ENCODE results near the gene ACSF3. TPM values are rescaled to one million over a fixed set of nuclear protein-coding genes. Genes with fewer than 3 reads are reported as not detected.

ACSF3 gene
- total and polyA plus RNA-seq, 7 donors, result 13.4 to 26.5 (median 16.2) TPM

DNA sequence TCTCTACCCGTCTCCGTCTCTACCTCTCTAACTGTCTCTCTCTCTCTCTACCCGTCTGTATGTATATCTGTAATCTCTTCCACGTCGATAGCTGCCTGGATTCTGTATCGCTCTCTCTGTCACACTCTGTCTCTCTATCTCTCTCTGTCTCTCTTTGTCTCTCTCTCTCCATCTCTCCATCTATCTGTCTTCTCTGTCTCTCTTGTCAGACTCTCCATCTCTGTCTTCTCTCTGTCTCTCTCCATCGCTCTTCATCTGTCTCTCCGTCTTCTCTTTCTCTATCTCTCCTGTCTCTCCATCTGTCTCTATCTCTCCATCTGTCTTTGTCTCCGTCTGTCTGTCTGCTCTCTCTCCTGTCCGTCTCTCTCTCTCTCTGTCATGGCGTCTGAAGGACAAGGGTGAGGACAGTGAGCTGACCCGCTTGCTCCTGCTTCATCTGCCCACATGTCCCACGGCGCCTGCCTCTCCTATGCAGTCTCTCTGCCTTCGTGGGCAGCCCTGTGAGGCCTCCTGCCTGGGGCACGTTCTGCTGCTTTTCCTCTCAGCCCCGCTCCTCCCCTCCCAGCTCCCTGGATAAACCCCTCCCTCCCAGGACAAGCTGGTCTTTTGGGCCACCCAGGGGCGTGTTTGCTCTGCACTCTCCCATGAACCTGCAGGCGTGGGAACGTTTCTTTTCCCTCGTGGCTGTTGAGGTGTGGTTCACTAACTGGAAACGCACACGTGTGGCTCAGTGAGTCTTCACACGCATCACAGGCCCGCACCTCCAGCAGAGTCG lies 18.9 kb downstream of the ACSF3 start:
- H3K27me3 ChIP-seq (ENCODE audit: insufficient read depth in 3 of 3, low read length in 2 of 3), result no peaks in the 10 kb centered on the region
- H3K4me1 ChIP-seq, result no peaks in the 10 kb centered on the region
- DNase-seq (no peak), ATAC-seq (no peak)
- H3K9me3 ChIP-seq, result no peaks in the 10 kb centered on the region
- peaks cover 0 to 90% of the 10 kb centered on the region in 2 donors for H3K36me3 ChIP-seq (ENCODE audit: insufficient read depth in 1 of 2, low read depth in 1 of 2)
- H3K4me3 ChIP-seq, result no peak overlapping the region
- no peak overlapping the region for H3K27ac ChIP-seq
- WGBS, 3 donors, result 87 to 90% (median 90%) methylated on average over 26 of the region's 26 CpGs
- TF ChIP-seq, protein P1, sequence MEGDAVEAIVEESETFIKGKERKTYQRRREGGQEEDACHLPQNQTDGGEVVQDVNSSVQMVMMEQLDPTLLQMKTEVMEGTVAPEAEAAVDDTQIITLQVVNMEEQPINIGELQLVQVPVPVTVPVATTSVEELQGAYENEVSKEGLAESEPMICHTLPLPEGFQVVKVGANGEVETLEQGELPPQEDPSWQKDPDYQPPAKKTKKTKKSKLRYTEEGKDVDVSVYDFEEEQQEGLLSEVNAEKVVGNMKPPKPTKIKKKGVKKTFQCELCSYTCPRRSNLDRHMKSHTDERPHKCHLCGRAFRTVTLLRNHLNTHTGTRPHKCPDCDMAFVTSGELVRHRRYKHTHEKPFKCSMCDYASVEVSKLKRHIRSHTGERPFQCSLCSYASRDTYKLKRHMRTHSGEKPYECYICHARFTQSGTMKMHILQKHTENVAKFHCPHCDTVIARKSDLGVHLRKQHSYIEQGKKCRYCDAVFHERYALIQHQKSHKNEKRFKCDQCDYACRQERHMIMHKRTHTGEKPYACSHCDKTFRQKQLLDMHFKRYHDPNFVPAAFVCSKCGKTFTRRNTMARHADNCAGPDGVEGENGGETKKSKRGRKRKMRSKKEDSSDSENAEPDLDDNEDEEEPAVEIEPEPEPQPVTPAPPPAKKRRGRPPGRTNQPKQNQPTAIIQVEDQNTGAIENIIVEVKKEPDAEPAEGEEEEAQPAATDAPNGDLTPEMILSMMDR (IDR thresholded peaks at IDR 0.05), result no peak
- intact Hi-C loops (cut with DNase I), result no loop called here

DNA sequence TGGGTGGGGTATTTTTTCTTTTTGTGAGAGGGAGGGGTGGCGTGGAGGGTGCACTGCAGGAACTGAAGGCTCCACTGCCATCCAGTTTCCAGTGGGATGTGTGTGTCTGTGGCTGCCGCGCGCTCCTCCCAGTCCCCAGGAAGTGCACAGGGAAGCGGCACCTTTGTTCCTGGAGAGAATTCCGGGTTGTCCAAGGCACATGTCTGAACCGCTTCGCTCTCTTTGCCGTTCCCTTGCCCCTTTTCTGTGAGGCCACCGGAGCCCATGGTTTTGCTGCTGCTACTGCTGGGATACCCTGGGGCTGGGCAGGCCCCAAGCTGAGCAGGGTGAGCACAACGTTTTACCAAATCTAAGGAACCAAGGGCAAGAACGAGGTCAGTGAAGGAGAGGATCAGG lies 19.5 kb downstream of the ACSF3 start:
- Histone ChIP-seq H3K27ac (no peak overlapping the region), H3K9me3 (no peaks in the 10 kb centered on the region), H3K27me3 (ENCODE audit: insufficient read depth in 3 of 3, low read length in 2 of 3) (peaks cover 0 to 2% (median 0%) of the 10 kb centered on the region in 3 donors), H3K36me3 (ENCODE audit: insufficient read depth in 1 of 2, low read depth in 1 of 2) (peaks cover 0 to 91% of the 10 kb centered on the region in 2 donors), H3K4me1 (no peaks in the 10 kb centered on the region), H3K4me3 (no peak overlapping the region)
- 90 to 93% (median 93%) methylated on average over 12 of the region's 12 CpGs for WGBS, 3 donors
- intact Hi-C loops (cut with DNase I), result no loop called here
- TF ChIP-seq, protein P1 (IDR thresholded peaks at IDR 0.05), result no peak
- DNase-seq (no peak), ATAC-seq (no peak)

DNA sequence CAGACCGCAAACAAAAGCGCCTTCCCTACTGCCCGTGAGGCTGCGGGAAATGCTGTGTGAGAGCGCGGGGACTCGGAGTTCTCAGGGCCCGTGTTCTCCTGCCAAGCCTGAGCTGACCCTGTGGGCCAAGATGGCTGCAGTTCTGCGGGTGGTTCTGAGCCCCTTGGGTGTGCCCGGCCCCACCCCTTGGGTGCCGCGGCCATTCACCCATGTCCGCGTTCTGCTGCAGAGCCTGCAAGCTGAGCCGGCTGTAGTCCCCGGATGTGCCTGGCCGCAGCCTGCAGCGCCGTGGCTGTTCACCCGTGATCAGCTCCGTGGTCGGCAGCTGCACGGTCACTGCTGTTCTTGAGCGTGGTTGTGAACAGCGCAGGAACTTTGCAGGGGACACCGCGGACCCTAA lies 20.0 kb downstream of the ACSF3 start:
- DNase-seq (peak in 1 of 2 donors; percentile 11), ATAC-seq (no peak)
- Histone ChIP-seq H3K9me3 (no peaks in the 10 kb centered on the region), H3K36me3 (ENCODE audit: insufficient read depth in 1 of 2, low read depth in 1 of 2) (peaks cover 0 to 91% of the 10 kb centered on the region in 2 donors), H3K27ac (no peak overlapping the region), H3K27me3 (ENCODE audit: insufficient read depth in 3 of 3, low read length in 2 of 3) (peaks cover 0 to 2% (median 0%) of the 10 kb centered on the region in 3 donors), H3K4me3 (no peak overlapping the region), H3K4me1 (no peaks in the 10 kb centered on the region)
- WGBS, 3 donors, result 95 to 97% (median 96%) methylated on average over 27 of the region's 27 CpGs
- TF ChIP-seq, protein P1 (IDR thresholded peaks at IDR 0.05), result no peak
- intact Hi-C loops (cut with DNase I), result no loop called here

DNA sequence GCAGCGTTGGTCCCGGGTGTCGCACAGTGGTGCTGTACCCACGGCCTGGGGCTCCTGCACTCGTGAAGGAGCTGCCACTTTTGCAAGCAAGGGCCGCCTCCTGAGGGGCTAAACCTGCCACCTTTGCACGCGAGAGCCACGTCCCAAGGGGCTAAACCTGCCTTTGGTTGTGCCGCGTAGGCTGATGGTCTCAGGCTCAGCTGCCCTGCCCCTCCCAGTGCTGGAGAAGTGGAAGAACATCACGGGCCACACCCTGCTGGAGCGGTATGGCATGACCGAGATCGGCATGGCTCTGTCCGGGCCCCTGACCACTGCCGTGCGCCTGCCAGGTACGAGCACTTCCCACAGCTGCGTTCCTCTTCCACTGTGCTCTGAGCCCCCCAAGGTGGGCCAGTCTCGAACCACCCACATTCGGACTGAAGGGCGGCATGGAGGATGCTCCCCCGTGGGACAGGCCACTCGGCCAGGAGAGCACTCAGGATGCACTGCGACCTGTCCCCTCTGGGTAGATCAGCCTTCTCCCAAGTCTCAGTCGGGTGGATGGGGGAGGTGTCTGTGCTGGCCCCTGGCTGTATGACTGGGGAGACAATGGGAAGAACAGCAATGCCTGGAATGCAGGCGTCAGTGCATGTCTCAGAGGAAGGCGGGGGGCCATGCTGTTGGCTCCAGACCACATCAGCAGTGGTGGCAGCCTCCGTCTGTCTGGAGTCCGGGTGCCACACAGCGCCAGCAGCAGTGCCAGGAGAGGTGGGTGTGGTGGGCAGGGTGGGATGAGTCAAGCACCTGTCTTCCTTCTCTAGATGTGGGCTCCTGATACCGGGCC lies 20.7 kb downstream of the ACSF3 start:
- peaks cover 0 to 88% of the 10 kb centered on the region in 2 donors for H3K36me3 ChIP-seq (ENCODE audit: insufficient read depth in 1 of 2, low read depth in 1 of 2)
- H3K27ac ChIP-seq, result no peak overlapping the region
- TF ChIP-seq, protein P1 (IDR thresholded peaks at IDR 0.05), result no peak
- 83 to 88% (median 88%) methylated on average over 30 to 33 of the region's 33 CpGs for WGBS, 3 donors
- H3K9me3 ChIP-seq, result no peaks in the 10 kb centered on the region
- no peaks in the 10 kb centered on the region for H3K4me1 ChIP-seq
- no peak overlapping the region for H3K4me3 ChIP-seq
- peaks cover 0 to 2% (median 0%) of the 10 kb centered on the region in 3 donors for H3K27me3 ChIP-seq (ENCODE audit: insufficient read depth in 3 of 3, low read length in 2 of 3)
- intact Hi-C loops (cut with DNase I), result no loop called here
- DNase-seq (peak; percentile 11 to 44), ATAC-seq (peak in 1 of 4 donors; percentile 13)
